ENCODE measurements around the gene SH2D3C.

GRCh38 chr9:127754099-127755060 is 24.1 kb downstream of the SH2D3C start:
- no peak for TF ChIP-seq CTCF (IDR thresholded peaks at IDR 0.05; ENCODE audit: insufficient read depth, low read length, poor library complexity, severe bottlenecking)
- no peak for TF ChIP-seq EZH2phosphoT487 (conservative IDR thresholded peaks at IDR 0.05; ENCODE audit: low read length)

All from SU-DHL-6 (cell line).